ENCODE measurements around the gene LRRC8D.

DNA sequence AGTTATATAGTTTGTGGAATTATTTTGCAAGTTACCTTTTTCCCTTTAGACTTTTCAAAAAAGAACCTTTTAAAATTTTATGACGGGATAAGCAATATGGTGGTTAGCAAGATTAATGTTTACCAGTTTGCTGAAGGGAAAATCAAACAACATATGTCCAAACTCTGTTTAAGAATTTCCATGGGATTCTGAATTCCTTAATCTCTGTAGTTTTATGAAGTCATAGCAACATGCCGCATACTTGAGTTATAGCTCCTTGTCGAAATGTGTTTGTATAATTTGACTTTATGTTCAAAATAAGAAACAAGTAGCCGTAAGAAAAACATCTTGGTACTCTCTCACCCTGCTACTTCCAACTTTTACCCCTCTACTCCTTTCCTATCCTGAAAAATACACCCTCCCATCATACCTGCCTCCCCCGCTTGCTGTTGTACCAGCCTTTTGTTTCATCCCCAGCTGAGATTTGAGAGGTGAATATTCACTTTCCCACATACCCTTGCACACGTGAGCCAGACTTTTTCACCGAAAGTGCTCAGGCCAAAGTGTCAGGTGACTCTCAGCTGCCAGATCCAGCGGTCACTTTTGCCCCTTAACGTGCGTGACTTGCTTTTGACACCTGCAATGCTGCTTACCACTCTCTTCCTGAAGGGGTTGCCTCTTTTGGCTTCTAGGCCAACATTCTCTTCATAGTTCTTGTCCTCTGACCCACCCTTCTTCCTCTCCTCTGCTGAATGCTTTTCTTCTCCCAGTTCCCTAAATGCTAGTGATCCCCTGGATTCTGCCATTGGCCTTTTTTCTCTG is 90.6 kb downstream of the LRRC8D start:
- TF ChIP-seq, protein P1, sequence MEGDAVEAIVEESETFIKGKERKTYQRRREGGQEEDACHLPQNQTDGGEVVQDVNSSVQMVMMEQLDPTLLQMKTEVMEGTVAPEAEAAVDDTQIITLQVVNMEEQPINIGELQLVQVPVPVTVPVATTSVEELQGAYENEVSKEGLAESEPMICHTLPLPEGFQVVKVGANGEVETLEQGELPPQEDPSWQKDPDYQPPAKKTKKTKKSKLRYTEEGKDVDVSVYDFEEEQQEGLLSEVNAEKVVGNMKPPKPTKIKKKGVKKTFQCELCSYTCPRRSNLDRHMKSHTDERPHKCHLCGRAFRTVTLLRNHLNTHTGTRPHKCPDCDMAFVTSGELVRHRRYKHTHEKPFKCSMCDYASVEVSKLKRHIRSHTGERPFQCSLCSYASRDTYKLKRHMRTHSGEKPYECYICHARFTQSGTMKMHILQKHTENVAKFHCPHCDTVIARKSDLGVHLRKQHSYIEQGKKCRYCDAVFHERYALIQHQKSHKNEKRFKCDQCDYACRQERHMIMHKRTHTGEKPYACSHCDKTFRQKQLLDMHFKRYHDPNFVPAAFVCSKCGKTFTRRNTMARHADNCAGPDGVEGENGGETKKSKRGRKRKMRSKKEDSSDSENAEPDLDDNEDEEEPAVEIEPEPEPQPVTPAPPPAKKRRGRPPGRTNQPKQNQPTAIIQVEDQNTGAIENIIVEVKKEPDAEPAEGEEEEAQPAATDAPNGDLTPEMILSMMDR (conservative IDR thresholded peaks at IDR 0.05; ENCODE audit: low read depth, low read length): no peak
- TF ChIP-seq EZH2phosphoT487 (IDR thresholded peaks at IDR 0.05; ENCODE audit: borderline replicate concordance, low read length): no peak
- no peak for TF ChIP-seq EZH2 (IDR thresholded peaks at IDR 0.05; ENCODE audit: low read length, unreplicated experiment)
